ENCODE results near the gene PDE8A. TPM values are rescaled to one million over a fixed set of nuclear protein-coding genes. Genes with fewer than 3 reads are reported as not detected.

Gene PDE8A
- total and polyA plus RNA-seq, 2 experiments from 2014 or later: 5.6 to 7.5 TPM

DNA sequence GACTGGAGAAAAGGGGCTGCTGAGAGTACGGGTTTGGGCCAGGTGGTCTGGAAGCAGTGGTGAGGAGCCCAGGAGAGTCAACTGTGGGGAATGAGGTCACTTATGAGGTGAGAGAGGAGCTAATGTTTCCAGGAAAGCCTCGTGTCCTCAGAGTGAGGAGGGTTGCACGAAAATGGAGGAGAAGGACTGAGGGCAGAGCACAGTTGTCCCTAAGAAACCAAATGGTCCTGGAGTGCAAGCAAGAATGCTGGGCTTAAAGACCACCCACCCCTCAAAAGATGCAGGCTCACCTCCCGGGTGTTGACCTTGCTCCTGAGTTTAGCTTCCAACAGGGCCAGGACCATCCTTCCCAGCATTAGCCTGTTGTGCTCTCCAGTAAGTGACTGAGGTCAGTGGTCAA lies 133.2 kb downstream of the PDE8A start:
- Histone ChIP-seq H3K27me3 (ENCODE audit: insufficient read depth) (no peaks in the 10 kb centered on the region), H4K20me1 (replicated peaks; ENCODE audit: insufficient read depth) (no peaks in the 10 kb centered on the region), H3K4me2 (no peak overlapping the region), H3K27ac (ENCODE audit: low read depth) (no peak overlapping the region), H3K79me2 (replicated peaks; ENCODE audit: insufficient read depth) (no peaks in the 10 kb centered on the region), H2AFZ (no peak overlapping the region), H3F3A (replicated peaks; ENCODE audit: low read depth) (no peaks in the 10 kb centered on the region), H3K36me3 (ENCODE audit: insufficient read depth) (no peaks in the 10 kb centered on the region), H3K4me3 (no peak overlapping the region), H3K4me1 (ENCODE audit: insufficient read depth) (no peaks in the 10 kb centered on the region), H3K9me2 (ENCODE audit: insufficient read depth) (no peaks in the 10 kb centered on the region)
- no peak overlapping the region for H3K27ac Mint-ChIP-seq
- ATAC-seq (no peak), DNase-seq (ENCODE audit: low spot score) (no peak)
- no peaks in the 10 kb centered on the region for H3K4me1 Mint-ChIP-seq
- peaks cover 2% of the 10 kb centered on the region for H3K27me3 Mint-ChIP-seq (ENCODE audit: insufficient read depth, low read depth, poor library complexity)
- no peaks in the 10 kb centered on the region for H3K36me3 Mint-ChIP-seq (ENCODE audit: low read depth)
- TF ChIP-seq EZH2phosphoT487 (IDR thresholded peaks at IDR 0.05; ENCODE audit: unreplicated experiment): no peak
- TF ChIP-seq NANOG (IDR thresholded peaks at IDR 0.05; ENCODE audit: borderline replicate concordance): no peak
- TF ChIP-seq, protein P1, sequence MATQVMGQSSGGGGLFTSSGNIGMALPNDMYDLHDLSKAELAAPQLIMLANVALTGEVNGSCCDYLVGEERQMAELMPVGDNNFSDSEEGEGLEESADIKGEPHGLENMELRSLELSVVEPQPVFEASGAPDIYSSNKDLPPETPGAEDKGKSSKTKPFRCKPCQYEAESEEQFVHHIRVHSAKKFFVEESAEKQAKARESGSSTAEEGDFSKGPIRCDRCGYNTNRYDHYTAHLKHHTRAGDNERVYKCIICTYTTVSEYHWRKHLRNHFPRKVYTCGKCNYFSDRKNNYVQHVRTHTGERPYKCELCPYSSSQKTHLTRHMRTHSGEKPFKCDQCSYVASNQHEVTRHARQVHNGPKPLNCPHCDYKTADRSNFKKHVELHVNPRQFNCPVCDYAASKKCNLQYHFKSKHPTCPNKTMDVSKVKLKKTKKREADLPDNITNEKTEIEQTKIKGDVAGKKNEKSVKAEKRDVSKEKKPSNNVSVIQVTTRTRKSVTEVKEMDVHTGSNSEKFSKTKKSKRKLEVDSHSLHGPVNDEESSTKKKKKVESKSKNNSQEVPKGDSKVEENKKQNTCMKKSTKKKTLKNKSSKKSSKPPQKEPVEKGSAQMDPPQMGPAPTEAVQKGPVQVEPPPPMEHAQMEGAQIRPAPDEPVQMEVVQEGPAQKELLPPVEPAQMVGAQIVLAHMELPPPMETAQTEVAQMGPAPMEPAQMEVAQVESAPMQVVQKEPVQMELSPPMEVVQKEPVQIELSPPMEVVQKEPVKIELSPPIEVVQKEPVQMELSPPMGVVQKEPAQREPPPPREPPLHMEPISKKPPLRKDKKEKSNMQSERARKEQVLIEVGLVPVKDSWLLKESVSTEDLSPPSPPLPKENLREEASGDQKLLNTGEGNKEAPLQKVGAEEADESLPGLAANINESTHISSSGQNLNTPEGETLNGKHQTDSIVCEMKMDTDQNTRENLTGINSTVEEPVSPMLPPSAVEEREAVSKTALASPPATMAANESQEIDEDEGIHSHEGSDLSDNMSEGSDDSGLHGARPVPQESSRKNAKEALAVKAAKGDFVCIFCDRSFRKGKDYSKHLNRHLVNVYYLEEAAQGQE (IDR thresholded peaks at IDR 0.05; ENCODE audit: unreplicated experiment): no peak
- no peak for TF ChIP-seq JUNB (IDR thresholded peaks at IDR 0.05; ENCODE audit: unreplicated experiment)
- no peak for TF ChIP-seq STAT1 (IDR thresholded peaks at IDR 0.05; ENCODE audit: unreplicated experiment)
- TF ChIP-seq CREB1 (CRISPR knock-in tag; IDR thresholded peaks at IDR 0.05; ENCODE audit: low read depth): no peak
- TF ChIP-seq POLR2AphosphoS5 (IDR thresholded peaks at IDR 0.05; ENCODE audit: low read depth): no peak
- TF ChIP-seq, protein P2, sequence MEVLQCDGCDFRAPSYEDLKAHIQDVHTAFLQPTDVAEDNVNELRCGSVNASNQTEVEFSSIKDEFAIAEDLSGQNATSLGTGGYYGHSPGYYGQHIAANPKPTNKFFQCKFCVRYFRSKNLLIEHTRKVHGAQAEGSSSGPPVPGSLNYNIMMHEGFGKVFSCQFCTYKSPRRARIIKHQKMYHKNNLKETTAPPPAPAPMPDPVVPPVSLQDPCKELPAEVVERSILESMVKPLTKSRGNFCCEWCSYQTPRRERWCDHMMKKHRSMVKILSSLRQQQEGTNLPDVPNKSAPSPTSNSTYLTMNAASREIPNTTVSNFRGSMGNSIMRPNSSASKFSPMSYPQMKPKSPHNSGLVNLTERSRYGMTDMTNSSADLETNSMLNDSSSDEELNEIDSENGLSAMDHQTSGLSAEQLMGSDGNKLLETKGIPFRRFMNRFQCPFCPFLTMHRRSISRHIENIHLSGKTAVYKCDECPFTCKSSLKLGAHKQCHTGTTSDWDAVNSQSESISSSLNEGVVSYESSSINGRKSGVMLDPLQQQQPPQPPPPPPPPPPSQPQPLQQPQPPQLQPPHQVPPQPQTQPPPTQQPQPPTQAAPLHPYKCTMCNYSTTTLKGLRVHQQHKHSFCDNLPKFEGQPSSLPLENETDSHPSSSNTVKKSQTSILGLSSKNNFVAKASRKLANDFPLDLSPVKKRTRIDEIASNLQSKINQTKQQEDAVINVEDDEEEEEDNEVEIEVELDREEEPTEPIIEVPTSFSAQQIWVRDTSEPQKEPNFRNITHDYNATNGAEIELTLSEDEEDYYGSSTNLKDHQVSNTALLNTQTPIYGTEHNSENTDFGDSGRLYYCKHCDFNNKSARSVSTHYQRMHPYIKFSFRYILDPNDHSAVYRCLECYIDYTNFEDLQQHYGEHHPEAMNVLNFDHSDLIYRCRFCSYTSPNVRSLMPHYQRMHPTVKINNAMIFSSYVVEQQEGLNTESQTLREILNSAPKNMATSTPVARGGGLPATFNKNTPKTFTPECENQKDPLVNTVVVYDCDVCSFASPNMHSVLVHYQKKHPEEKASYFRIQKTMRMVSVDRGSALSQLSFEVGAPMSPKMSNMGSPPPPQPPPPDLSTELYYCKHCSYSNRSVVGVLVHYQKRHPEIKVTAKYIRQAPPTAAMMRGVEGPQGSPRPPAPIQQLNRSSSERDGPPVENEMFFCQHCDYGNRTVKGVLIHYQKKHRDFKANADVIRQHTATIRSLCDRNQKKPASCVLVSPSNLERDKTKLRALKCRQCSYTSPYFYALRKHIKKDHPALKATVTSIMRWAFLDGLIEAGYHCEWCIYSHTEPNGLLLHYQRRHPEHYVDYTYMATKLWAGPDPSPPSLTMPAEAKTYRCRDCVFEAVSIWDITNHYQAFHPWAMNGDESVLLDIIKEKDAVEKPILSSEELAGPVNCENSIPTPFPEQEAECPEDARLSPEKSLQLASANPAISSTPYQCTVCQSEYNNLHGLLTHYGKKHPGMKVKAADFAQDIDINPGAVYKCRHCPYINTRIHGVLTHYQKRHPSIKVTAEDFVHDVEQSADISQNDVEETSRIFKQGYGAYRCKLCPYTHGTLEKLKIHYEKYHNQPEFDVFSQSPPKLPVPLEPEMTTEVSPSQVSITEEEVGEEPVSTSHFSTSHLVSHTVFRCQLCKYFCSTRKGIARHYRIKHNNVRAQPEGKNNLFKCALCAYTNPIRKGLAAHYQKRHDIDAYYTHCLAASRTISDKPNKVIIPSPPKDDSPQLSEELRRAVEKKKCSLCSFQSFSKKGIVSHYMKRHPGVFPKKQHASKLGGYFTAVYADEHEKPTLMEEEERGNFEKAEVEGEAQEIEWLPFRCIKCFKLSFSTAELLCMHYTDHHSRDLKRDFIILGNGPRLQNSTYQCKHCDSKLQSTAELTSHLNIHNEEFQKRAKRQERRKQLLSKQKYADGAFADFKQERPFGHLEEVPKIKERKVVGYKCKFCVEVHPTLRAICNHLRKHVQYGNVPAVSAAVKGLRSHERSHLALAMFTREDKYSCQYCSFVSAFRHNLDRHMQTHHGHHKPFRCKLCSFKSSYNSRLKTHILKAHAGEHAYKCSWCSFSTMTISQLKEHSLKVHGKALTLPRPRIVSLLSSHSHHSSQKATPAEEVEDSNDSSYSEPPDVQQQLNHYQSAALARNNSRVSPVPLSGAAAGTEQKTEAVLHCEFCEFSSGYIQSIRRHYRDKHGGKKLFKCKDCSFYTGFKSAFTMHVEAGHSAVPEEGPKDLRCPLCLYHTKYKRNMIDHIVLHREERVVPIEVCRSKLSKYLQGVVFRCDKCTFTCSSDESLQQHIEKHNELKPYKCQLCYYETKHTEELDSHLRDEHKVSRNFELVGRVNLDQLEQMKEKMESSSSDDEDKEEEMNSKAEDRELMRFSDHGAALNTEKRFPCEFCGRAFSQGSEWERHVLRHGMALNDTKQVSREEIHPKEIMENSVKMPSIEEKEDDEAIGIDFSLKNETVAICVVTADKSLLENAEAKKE (CRISPR knock-in tag; IDR thresholded peaks at IDR 0.05): no peak
- TF ChIP-seq, protein P3, sequence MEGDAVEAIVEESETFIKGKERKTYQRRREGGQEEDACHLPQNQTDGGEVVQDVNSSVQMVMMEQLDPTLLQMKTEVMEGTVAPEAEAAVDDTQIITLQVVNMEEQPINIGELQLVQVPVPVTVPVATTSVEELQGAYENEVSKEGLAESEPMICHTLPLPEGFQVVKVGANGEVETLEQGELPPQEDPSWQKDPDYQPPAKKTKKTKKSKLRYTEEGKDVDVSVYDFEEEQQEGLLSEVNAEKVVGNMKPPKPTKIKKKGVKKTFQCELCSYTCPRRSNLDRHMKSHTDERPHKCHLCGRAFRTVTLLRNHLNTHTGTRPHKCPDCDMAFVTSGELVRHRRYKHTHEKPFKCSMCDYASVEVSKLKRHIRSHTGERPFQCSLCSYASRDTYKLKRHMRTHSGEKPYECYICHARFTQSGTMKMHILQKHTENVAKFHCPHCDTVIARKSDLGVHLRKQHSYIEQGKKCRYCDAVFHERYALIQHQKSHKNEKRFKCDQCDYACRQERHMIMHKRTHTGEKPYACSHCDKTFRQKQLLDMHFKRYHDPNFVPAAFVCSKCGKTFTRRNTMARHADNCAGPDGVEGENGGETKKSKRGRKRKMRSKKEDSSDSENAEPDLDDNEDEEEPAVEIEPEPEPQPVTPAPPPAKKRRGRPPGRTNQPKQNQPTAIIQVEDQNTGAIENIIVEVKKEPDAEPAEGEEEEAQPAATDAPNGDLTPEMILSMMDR (conservative IDR thresholded peaks at IDR 0.05; ENCODE audit: low read depth in 2 of 2): no peak
- no peak for TF ChIP-seq ZNF114 (CRISPR knock-in tag; IDR thresholded peaks at IDR 0.05)
- TF ChIP-seq ZNF331 (CRISPR knock-in tag; IDR thresholded peaks at IDR 0.05; ENCODE audit: low read depth): no peak
- no peaks in the 10 kb centered on the region for H3K9me3 Mint-ChIP-seq
- no peak overlapping the region for H3K4me3 Mint-ChIP-seq
